ENCODE measurements around the gene ZNF543. TPM values are rescaled to one million over a fixed set of nuclear protein-coding genes. Genes with fewer than 3 reads are reported as not detected.
A peak's percentile ranks its signal among the peaks of the same experiment; 100 is the strongest.
"Not testable (repeated sequence)": the region's sequence is repeated elsewhere in the genome, so short reads cannot be mapped to it uniquely, and the experiment has no call there.

The ZNF543 gene
- total and polyA plus RNA-seq, 4 donors, result 1.3 to 15.4 (median 3.3) TPM

DNA sequence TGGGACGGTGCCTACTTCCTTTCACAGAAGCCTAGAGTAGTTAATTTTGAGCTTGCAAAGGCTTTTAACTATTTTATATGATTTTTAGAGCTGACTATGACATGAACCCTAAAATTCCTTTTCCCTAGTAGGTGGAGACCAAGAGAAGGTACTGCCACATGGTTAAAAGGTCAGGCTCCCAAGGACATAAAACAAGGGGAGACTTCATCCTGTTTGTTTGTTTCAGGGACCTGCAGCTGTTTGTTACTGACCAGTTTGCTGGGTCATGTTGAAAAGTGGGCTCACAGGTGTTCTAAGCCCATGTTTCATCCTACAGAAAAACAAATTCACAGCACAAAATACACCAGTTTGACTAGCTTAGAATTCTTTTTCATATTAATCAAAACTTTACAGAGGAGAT is 43.8 kb upstream of the ZNF543 start:
- Histone ChIP-seq H3K9me3 (ENCODE audit: control insufficient read depth in 4 of 4, insufficient read depth in 3 of 4, low read length in 3 of 4) (no peaks in the 10 kb centered on the region), H3K4me3 (no peak overlapping the region), H3K27ac (ENCODE audit: low read depth in 1 of 2, low read length in 1 of 2) (no peak overlapping the region), H3K4me1 (ENCODE audit: control insufficient read depth in 5 of 5, insufficient read depth in 5 of 5, low read length in 5 of 5) (peaks cover 0 to 12% (median 0%) of the 10 kb centered on the region in 5 donors), H3K27me3 (ENCODE audit: control insufficient read depth in 3 of 3, insufficient read depth in 3 of 3, low read length in 2 of 3) (no peaks in the 10 kb centered on the region), H3K36me3 (ENCODE audit: control insufficient read depth in 4 of 4, insufficient read depth in 4 of 4, low read length in 4 of 4) (peaks cover 0 to 4% (median 0%) of the 10 kb centered on the region in 4 donors), H3K9ac (ENCODE audit: insufficient read depth in 1 of 2, low read length in 2 of 2) (no peak overlapping the region)
- DNase-seq (no peak), ATAC-seq (ENCODE audit: insufficient read depth, low FRiP score) (no peak)
- WGBS, 2 donors, result 78 to 91% methylated on average over 1 of the region's 1 CpG
- TF ChIP-seq, protein P1, sequence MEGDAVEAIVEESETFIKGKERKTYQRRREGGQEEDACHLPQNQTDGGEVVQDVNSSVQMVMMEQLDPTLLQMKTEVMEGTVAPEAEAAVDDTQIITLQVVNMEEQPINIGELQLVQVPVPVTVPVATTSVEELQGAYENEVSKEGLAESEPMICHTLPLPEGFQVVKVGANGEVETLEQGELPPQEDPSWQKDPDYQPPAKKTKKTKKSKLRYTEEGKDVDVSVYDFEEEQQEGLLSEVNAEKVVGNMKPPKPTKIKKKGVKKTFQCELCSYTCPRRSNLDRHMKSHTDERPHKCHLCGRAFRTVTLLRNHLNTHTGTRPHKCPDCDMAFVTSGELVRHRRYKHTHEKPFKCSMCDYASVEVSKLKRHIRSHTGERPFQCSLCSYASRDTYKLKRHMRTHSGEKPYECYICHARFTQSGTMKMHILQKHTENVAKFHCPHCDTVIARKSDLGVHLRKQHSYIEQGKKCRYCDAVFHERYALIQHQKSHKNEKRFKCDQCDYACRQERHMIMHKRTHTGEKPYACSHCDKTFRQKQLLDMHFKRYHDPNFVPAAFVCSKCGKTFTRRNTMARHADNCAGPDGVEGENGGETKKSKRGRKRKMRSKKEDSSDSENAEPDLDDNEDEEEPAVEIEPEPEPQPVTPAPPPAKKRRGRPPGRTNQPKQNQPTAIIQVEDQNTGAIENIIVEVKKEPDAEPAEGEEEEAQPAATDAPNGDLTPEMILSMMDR (IDR thresholded peaks at IDR 0.05; ENCODE audit: control extremely low read depth, extremely low read depth), result no peak

DNA sequence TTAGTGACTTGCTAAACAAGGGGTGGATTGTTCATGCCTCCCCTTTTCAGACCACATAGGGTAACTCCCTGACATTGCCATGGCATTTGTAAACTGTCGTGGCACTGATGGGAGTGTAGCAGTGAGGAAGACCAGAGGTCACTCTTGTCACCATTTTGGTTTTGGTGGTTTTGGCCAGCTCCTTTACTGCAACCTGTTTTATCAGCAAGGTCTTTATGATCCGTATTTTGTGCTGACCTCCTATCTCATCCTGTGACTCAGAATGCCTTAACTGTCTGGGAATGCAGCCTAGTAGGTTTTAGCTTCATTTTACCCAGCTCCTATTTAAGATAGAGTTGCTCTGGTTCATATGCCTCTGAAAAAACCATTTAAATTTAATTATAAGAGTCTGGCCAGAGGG is 41.8 kb upstream of the ZNF543 start:
- H3K4me3 ChIP-seq; H3K27me3 ChIP-seq (ENCODE audit: control insufficient read depth in 3 of 3, insufficient read depth in 3 of 3, low read length in 2 of 3); H3K27ac ChIP-seq (ENCODE audit: low read depth in 1 of 2, low read length in 1 of 2); H3K36me3 ChIP-seq (ENCODE audit: control insufficient read depth in 4 of 4, insufficient read depth in 4 of 4, low read length in 4 of 4); H3K9ac ChIP-seq (ENCODE audit: insufficient read depth in 1 of 2, low read length in 2 of 2); H3K9me3 ChIP-seq (ENCODE audit: control insufficient read depth in 4 of 4, insufficient read depth in 3 of 4, low read length in 3 of 4); DNase-seq; ATAC-seq (ENCODE audit: insufficient read depth, low FRiP score): not testable (repeated sequence)
- WGBS, 2 donors, result 91 to 97% methylated on average over 2 of the region's 2 CpGs
- peaks cover 0 to 21% (median 9%) of the 10 kb centered on the region in 5 donors for H3K4me1 ChIP-seq (ENCODE audit: control insufficient read depth in 5 of 5, insufficient read depth in 5 of 5, low read length in 5 of 5)

DNA sequence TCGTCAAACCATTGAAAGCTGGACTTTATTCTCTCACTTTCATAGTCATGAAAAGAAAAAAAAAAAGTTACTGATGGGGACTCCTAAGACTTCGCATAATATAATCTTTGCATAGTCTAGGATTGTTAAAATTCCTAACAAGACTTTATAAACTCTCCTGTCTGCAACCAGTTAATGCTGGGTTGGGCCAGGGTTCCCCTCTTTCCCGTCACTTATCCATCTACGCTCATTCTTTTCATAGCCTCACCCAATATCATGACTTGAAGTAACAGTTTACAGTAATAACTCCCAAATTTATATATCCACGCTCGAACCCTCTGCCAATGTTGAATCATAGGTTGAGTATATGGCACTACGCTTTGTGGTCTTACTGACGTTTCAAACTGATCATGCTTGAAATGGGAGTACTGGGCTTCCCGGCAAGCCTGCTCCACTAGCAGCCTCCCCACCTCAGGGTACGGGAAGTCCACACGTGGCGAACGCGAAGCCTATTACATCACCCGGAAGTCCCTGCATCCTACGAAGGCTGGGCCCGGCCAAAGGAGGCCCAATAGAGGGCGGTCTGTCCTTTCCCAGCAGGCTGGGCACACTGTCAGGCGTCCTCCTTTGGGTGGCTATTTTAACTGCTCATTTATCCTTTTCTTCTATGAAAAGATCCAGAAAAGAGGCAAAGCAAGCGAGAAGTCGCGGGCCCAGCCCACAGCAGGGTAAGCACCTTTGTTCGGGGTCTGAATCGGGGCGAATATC is 40.7 kb upstream of the ZNF543 start:
- DNase-seq, result peak; percentile 96 to 98 (median 98)
- Histone ChIP-seq H3K9me3 (ENCODE audit: control insufficient read depth in 4 of 4, insufficient read depth in 3 of 4, low read length in 3 of 4) (peaks cover 0 to 4% (median 0%) of the 10 kb centered on the region in 4 donors), H3K9ac (ENCODE audit: insufficient read depth in 1 of 2, low read length in 2 of 2) (peak overlapping the region; percentile 96 to 98), H3K4me3 (peak overlapping the region; percentile 37), H3K27me3 (ENCODE audit: control insufficient read depth in 3 of 3, insufficient read depth in 3 of 3, low read length in 2 of 3) (no peaks in the 10 kb centered on the region), H3K27ac (ENCODE audit: low read depth in 1 of 2, low read length in 1 of 2) (peak overlapping the region; percentile 93 to 96), H3K36me3 (ENCODE audit: control insufficient read depth in 4 of 4, insufficient read depth in 4 of 4, low read length in 4 of 4) (peaks cover 0 to 13% (median 6%) of the 10 kb centered on the region in 4 donors), H3K4me1 (ENCODE audit: control insufficient read depth in 5 of 5, insufficient read depth in 5 of 5, low read length in 5 of 5) (peaks cover 0 to 21% (median 9%) of the 10 kb centered on the region in 5 donors)
- WGBS, 2 donors, result 6% methylated on average over 25 of the region's 25 CpGs
- TF ChIP-seq, protein P1 (IDR thresholded peaks at IDR 0.05; ENCODE audit: control extremely low read depth, extremely low read depth), result no peak
- peak; percentile 92 for ATAC-seq (ENCODE audit: insufficient read depth, low FRiP score)

GRCh38 chr19:57280165-57280961 is 39.9 kb upstream of the ZNF543 start, which contains the start of gene ZNF460:
Gene ZNF460 (plus strand): TSS chr19:57280485. CDS start chr19:57280807, 322 bp downstream.
- peaks cover 0 to 5% (median 0%) of the 10 kb centered on the region in 4 donors for H3K9me3 ChIP-seq (ENCODE audit: control insufficient read depth in 4 of 4, insufficient read depth in 3 of 4, low read length in 3 of 4)
- H3K9ac ChIP-seq (ENCODE audit: insufficient read depth in 1 of 2, low read length in 2 of 2), result peak within 1 kb of the TSS; percentile 96 to 98
- DNase-seq (peak; percentile 99), ATAC-seq (ENCODE audit: insufficient read depth, low FRiP score) (peak; percentile 95)
- peak within 1 kb of the TSS; percentile 84 for H3K4me3 ChIP-seq
- peaks cover 5 to 18% (median 13%) of the 10 kb centered on the region in 4 donors for H3K36me3 ChIP-seq (ENCODE audit: control insufficient read depth in 4 of 4, insufficient read depth in 4 of 4, low read length in 4 of 4)
- H3K27me3 ChIP-seq (ENCODE audit: control insufficient read depth in 3 of 3, insufficient read depth in 3 of 3, low read length in 2 of 3), result no peaks in the 10 kb centered on the region
- TF ChIP-seq, protein P1 (IDR thresholded peaks at IDR 0.05; ENCODE audit: control extremely low read depth, extremely low read depth), result no peak
- 0% methylated on average over 62 to 71 of the region's 71 CpGs for WGBS, 2 donors
- peaks cover 0 to 21% (median 9%) of the 10 kb centered on the region in 5 donors for H3K4me1 ChIP-seq (ENCODE audit: control insufficient read depth in 5 of 5, insufficient read depth in 5 of 5, low read length in 5 of 5)
- H3K27ac ChIP-seq (ENCODE audit: low read depth in 1 of 2, low read length in 1 of 2), result peak within 1 kb of the TSS; percentile 93 to 96
